ENCODE data around the gene TOR2A. TPM values are rescaled to one million over a fixed set of nuclear protein-coding genes. Genes with fewer than 3 reads are reported as not detected.

TOR2A gene
- total and polyA plus RNA-seq, 9 of the 15 experiments (the other 6 are each of a cell fraction or from before 2014, with no cell fraction given), result 0.80 to 25.9 (median 11.1) TPM

GRCh38 chr9:127769101-127769500 lies 34.0 kb upstream of the TOR2A start (continued):
- no peak for TF ChIP-seq CC2D1A (IDR thresholded peaks at IDR 0.05)
- TF ChIP-seq CBX1 (IDR thresholded peaks at IDR 0.05; ENCODE audit: low read depth), result 0 out of 2 replicates have a peak, but pooled peaks have one; percentile 22
- TF ChIP-seq KDM1A (IDR thresholded peaks at IDR 0.05), result peak; percentile 80 to 87
- no peak for TF ChIP-seq ZNF197 (CRISPR knock-in tag; IDR thresholded peaks at IDR 0.05; ENCODE audit: low read depth)
- no peak for TF ChIP-seq CTCF (IDR thresholded peaks at IDR 0.05 in 2 of 3, conservative IDR thresholded peaks at IDR 0.05 in 1 of 3; ENCODE audit: insufficient read depth in 2 of 3, low read depth in 1 of 3, low read length in 3 of 3)
- no peak for TF ChIP-seq ZNF766 (CRISPR knock-in tag; conservative IDR thresholded peaks at IDR 0.05)
- peak; percentile 64; the same call in 1 of the 2 replicates for TF ChIP-seq SMARCA5 (IDR thresholded peaks at IDR 0.05)
- TF ChIP-seq TOE1 (IDR thresholded peaks at IDR 0.05; ENCODE audit: borderline replicate concordance), result no peak
- no peak for TF ChIP-seq TOE1 (CRISPR knock-in tag; IDR thresholded peaks at IDR 0.05; ENCODE audit: borderline replicate concordance, low read depth)
- TF ChIP-seq RBM25 (IDR thresholded peaks at IDR 0.05; ENCODE audit: low read depth, low read length, severe bottlenecking), result peak; percentile 70
- 0 out of 4 replicates have a peak, but pooled peaks of 1 of the 2 experiments have one; percentile 5 for TF ChIP-seq RCOR1 (IDR thresholded peaks at IDR 0.05; ENCODE audit: borderline replicate concordance in 1 of 2, low read depth in 2 of 2, low read length in 2 of 2)
- no peak for TF ChIP-seq ZNF3 (CRISPR knock-in tag; IDR thresholded peaks at IDR 0.05)
- no peak for TF ChIP-seq HMBOX1 (IDR thresholded peaks at IDR 0.05)
- TF ChIP-seq HNRNPH1 (optimal IDR thresholded peaks at IDR 0.05; ENCODE audit: low read depth, low read length), result no peak
- no peak for TF ChIP-seq NFYB (IDR thresholded peaks at IDR 0.05; ENCODE audit: extremely low read depth, insufficient read length)
- TF ChIP-seq ADNP (tag; IDR thresholded peaks at IDR 0.05), result peak; percentile 53; the same call in 1 of the 2 replicates
- TF ChIP-seq ZNF133 (CRISPR knock-in tag; IDR thresholded peaks at IDR 0.05), result no peak
- TF ChIP-seq HDAC2 (IDR thresholded peaks at IDR 0.05), result peak; percentile 79; the same call in 1 of the 2 replicates
- TF ChIP-seq GABPB1 (CRISPR knock-in tag; IDR thresholded peaks at IDR 0.05), result no peak
- TF ChIP-seq GMEB1 (CRISPR knock-in tag; IDR thresholded peaks at IDR 0.05), result no peak
- TF ChIP-seq BCOR (IDR thresholded peaks at IDR 0.05), result peak; percentile 95
